NCI-H1092 treated with DMSO at 0.1 percent for 48 hours (cell line): ENCODE measurements around the gene ITGB5.
A peak's percentile ranks its signal among the peaks of the same experiment; 100 is the strongest.
"Not testable (repeated sequence)": the region's sequence is repeated elsewhere in the genome, so short reads cannot be mapped to it uniquely, and the experiment has no call there.

Experiments
- DNase-seq: peaks from one replicate; lab custom pipeline; 2025; lab: John Stamatoyannopoulos, UW

Gene ITGB5

DNA sequence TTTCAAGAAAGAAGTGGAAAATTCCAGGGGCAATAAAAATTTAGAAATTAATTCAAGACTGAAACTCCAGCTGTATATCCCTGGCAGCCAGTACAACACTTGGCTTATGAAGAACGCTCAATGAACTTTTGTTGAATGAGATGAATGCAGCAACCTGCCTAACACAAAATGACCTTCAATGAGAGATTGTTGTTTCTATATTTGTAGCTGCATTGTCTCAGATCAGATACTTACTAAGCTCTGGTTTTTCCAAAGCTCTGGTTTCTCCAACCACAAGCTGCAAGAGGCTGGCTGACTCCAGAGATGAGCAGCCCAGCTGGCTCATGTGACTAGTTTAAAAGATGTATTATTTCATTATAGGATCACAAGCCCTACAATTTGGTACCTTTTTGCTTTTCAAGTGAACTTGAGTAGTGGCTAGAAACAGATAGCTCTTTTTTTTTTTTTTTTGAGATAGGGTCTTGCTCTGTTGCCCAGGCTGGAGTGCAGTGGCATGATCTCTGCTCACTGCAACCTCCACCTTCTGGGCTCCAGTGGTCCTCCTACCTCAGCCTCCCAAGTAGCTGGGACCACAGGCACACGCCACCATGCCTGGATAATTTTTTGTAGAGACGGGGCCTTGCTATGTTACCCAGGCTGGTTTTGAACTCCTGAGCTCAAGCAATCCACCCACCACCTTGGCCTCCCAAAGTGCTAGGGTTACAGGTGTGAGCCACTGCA is 99.5 kb downstream of the ITGB5 start:
- DNase-seq = no peak

DNA sequence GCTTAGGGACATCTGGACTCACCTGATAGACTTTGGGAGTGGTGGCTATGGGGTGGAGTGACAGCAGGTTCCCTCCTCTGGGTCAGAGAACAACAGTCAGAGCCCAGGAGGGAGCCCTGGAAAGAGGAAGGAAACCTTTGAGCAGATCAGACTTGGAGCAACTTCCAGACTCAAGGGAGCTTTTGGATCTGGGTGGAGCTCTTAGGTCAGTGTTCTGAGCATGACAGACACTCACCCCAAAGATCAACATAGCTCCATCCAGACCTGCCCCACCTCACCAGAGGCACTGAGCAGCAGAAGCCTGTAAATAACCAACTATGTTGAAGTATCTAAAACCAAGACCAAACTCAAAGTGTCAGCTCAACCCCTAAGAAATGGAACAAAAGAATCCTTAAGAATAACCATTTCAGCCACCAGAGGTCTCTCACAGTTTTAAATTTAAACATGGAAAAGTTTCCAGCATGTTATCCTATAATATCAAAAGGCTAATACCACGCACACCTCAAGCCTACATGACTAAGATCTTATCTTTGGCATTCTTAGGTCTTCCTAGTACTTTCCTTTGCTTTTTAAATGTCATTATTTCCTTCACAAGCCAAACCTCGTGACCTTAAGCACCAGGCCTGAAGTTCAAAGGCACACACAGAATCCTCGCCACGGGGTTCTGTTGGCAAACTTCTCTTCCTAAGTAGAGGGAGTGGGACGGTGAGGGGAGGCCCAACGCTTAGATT is 100.5 kb downstream of the ITGB5 start:
- no peak for DNase-seq

DNA sequence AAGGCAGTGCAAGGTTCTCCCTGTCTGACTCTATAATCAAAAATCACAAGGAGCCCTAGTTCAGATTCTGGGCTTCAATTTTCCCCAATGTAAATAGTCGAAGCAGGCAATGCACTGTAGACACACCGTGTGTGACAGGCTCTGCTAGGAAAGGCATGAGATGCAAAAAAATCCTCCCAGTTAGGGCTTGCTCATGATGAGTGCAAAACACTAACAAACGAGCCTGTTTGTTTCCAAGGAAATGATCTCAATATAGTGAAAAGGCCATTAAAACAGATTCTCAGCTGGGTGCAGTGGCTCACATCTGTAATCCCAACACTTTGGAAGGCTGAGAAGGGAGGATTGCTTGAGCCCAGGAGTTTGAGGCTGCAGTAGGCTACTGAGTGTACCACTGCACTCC is 101.2 kb downstream of the ITGB5 start:
- no peak for DNase-seq

DNA sequence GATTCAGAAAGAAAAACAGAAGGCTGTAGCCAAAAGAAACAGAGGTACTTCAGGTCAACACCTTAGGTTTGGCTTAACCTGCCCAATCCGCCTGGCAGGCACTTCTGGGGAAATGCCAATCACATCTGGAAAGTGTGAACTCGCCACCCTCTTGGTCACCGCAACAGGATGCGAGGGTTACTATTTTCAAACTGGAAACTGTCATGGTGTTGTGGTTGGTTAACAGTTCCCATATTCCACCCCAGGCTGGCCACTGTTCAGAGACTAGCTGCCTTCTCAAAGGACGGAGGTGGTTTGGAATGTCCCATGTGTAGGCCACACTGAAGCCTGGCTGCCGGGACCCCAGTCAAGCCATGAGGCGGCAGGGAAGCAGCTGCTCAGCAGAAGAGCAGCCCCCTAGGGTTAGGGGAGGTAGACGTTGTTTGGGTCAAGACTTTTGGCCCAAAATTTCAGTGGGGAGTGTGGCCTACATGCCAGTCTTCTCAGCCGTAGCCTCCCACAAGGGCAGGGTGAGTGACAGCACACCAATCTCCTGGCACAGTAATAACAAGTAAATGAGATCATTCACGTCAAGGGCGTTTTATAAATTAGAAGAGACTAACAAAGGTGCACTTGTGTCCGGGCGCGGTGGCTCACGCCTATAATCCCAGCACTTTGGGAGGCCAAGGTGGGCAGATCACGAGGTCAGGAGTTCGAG is 102.3 kb downstream of the ITGB5 start:
- no peak for DNase-seq

DNA sequence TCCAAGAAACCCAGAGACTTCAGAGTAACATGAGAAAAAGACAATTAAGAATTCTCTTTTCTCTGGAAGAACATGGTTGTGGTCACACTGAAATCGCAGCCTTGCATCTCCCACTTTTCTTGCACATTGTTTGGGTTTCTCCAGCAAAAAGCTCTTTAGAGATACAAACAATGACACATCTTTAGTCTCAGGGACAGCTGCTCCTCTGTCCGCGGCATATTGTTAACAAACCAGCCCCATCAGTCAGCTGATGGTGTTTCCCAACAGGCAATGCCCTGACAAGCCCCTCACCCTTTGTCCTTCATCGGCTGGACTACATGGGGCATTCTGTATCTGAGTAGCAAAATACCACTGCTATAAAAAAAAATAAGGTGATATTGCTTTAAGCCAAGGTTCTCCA is 103.5 kb downstream of the ITGB5 start:
- DNase-seq = no peak

DNA sequence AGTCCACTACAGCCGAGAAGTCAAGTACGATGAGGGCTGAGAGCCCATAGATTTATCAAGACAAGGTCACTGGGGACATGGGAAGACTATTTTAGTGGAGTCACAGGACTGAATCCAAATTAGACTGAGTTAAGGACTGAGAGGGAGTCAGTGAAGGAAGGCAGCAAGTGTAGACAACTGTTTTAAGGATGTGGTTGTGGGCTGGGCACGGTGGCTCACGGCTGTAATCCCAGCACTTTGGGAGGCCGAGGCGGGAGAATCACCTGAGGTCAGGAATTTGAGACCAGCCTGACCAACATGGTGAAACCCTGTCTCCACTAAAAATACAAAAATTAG is 104.8 kb downstream of the ITGB5 start:
- DNase-seq = not testable (repeated sequence)

DNA sequence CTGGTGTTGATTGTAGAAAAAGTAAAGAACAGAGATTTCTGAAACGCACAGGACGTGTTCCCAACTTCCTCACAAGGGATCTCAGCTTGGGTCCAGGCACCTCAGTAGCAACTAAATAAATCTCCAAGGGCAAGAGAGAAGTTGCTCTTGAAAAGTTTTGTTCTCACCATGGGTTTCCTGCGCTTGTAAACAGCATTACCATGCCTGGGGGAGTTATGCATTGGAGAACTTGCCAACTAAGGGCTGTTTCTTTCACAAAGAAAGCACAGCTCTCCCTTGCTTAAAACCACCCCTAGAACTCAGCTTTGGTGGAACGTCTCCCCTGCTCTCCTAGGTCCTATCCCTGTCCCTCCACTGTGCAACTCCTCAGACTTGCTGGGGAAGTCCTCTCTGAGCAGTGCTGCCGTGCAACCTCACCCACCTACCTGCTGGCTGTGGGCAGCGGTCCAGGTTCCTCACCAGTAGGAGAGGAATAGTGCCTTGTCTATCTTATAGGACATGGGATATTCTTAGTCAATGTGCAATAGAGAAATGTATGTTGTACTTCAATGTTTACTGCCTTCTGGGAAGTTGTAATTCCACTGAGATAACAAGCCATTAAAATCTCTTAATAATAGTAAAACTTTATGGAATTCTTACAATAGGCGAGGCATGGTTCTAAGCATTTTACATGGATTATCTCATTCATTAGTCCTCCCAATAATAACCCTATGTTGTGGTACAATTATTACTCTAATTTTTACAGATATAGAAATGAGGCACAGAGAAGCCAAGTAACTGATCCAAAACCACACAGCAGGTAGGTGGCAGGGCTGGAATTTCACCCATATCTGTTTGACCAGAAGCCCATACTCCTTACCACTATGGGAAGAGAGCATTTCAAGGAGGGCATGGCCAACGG is 105.4 kb downstream of the ITGB5 start:
- no peak for DNase-seq

DNA sequence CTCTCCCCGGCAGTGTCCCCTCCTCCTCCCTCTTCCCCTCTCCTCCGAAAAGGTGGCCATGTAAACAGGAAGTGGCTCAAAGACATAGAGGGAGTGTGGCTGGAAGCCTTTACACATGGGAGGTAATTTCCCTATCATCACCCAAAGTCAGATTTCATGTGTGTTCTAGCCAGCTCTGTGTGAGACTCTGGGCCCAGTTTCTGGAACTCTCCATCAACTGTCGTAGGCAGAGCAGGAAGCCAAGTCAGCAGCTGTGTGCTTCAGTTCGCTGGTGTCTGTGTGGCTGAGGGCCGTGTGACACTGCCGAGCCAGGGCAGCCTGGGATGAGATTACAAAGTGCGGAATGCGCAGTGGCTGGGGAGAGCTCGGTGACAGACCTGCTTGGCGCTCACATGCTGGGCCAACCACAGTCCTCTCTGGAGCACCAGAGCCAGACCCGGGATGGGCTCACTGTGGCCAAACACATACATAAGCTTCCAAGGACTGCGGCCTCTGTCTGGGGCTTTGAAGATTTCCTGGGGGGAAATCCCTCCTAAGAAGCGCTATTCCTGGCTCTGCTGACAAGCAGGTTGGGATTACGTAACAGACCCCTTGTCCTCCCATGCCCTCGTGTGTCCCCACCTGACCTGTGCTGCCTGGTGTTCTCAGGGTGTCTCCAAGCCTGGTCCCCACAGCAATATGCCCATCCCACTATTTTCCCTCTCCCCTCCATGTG is 106.2 kb downstream of the ITGB5 start:
- DNase-seq = peak; percentile 4

DNA sequence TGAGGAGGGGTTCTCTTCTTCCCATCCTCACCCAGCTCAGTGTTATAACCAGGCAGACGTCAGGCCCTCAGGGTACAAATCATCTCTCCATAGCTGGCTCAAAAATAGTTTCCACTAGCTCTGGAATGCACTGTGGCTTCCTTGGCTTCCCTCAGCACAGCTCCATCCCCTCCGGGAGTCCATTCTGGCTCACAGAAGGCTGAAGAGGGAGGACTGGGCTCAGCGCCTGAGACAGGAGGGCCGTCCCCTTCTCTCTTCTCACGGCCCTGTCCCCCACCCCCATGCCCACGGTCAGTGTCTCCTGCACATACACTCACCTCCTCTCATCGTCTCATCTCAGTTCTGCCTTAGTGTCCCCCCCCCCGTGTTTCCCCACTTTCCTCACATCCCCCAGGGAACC is 106.8 kb downstream of the ITGB5 start:
- no peak for DNase-seq

DNA sequence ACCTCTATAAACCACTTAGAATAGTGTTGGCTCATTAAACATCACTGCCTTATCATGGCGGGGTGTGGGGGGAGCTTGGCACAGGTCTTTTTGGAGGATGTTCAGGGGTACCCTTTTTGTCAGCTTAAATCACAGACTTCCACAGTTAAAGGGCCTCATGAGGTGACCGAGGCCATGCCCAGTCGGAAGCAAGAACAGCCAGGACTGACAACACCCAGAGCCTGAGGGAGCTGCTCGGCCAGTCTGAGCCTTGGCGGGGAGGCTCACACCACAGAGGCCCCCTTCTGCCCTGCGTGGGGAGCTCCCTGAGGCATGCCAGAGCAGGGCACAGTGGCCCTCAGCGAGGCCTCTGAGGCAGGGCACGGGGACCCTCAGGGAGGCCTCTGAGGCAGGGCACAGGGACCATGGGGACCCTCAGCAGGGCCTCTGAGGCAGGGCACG is 107.4 kb downstream of the ITGB5 start:
- DNase-seq = no peak

DNA sequence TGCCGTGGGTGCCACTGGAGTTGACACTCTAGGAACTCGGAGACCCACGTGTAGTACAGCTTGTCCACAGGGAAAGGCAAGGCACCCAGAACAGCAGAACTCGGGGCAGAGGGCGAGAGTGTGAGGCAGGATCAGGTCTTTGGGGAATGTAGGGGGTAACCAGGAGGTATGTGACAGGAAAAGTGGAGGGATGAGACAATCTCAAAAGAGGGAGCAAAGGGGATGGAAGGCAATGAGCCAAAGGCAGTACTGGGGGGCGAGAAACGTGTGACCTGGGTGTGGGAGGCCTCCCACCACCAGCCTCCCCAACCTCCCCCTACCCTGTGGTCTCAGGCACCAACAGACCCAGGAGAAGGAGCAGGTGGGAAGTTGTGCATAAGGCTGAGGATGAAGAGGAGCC is 108.0 kb downstream of the ITGB5 start:
- no peak for DNase-seq

DNA sequence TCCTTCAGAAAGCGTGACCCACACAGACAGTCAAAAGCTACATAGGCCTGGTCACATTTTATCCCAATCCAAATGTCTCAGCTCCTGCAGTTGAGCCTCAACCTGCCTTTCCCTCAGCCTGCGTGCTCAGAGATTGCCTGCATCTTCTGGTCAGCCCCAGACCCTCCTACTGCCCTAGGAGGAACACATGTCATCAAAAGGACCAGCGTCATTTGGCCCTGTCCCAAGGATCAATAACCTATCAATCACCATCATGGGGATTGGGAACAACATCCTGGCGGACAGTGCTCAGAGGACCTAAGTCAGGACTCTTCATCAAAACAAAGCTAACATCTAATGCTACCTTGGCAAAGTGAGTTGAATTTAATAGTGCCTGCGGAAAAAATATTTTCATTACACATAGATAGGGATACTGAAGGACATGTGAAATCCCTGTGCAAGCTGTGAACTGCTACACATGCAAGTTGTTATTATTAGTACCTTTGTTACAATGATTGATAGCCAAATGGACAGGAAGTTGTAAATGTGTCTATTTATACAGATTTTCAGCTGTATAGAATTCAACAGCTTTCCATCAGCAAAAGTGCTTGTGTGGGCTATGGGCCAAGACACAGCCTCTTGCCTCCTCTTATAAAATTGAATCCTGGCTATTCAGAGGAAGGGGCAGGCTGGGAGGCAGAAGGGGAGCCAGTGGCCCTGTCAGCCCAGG is 109.2 kb downstream of the ITGB5 start:
- DNase-seq = peak; percentile 51

DNA sequence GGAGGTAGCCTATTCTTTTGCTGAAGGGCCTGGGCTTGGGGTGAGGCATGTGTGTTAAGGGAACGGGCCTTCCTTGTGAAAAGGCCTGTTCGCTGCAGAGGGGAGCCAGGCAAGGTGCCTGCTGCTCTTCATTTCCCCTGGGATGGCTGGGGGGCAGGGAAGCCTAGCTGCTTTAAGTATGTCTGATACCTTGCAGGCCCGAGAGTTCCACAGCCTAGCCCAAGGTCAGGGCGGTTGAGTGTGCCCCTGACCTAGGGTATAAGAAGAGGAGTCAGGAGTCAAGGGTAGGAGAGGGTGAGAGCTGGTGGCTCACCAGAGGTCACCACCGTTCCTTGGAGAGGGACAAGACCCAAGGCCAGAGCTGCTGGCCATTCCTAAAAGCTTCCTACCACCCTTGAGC is 110.3 kb downstream of the ITGB5 start:
- no peak for DNase-seq

DNA sequence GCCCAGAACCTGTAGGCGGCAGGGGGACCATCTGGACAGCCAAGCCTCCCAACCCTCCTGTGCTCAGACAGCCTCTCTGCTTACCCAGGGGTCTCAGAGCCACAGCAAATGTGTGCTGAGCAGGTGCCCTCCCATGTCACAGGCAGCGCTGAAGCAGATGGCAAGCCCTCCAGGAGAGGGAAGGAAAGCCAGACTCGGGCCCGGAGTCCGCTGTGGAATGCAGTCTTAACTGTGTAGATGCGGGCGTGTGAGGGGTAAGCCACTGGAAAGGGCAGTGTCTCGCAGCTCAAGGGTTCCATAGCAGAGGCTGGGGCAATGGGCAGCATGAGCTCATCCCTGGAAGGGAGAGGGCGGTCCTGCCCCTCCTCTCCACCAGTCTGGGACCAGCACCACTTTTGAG is 111.3 kb downstream of the ITGB5 start:
- no peak for DNase-seq

DNA sequence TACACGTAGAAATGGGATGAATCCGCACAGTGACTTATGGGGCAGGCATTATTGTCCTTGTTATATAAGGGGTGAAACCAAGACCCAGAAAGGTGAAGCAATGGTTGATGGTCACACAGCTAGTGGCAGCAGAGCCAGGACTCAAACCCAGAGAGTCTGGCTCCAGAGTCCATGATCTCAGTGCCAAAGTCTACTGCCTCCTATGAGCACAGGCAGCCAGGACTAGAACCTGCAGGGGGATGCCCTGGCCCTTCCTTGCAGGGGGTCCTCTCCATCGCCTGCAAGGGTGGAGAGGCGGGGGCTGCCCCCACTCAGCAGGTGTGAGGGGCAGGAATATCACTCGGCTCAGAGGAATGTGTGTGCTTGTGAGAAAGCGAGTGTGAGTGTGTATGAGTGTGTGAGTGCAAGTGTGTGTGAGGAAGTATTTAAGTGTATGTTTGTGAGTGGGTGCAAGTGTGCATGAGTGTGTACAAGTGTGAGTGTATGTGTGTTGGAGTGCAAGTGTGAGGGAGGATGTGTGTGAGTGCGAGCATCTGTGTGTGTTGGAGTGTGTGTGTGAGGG is 112.2 kb downstream of the ITGB5 start:
- no peak for DNase-seq

DNA sequence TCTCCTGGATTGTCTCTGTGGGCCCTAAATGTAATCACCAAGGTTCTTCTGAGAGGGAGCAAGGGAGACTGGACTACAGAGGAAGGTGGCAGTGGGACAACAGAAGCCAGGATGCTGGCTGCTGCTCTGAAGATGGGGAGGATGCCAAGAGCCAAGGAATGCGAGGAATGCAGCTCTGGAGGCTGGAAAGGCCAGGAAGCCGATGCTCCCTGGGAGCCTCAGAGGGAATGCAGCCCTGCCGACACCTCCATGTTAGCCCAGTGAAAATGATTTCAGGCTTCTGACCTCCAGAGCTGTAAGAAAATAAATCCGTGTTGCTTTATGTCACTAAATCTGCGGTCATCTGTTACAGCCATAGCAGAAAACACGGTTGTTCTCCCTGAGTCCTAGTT is 112.8 kb downstream of the ITGB5 start:
- DNase-seq = no peak

DNA sequence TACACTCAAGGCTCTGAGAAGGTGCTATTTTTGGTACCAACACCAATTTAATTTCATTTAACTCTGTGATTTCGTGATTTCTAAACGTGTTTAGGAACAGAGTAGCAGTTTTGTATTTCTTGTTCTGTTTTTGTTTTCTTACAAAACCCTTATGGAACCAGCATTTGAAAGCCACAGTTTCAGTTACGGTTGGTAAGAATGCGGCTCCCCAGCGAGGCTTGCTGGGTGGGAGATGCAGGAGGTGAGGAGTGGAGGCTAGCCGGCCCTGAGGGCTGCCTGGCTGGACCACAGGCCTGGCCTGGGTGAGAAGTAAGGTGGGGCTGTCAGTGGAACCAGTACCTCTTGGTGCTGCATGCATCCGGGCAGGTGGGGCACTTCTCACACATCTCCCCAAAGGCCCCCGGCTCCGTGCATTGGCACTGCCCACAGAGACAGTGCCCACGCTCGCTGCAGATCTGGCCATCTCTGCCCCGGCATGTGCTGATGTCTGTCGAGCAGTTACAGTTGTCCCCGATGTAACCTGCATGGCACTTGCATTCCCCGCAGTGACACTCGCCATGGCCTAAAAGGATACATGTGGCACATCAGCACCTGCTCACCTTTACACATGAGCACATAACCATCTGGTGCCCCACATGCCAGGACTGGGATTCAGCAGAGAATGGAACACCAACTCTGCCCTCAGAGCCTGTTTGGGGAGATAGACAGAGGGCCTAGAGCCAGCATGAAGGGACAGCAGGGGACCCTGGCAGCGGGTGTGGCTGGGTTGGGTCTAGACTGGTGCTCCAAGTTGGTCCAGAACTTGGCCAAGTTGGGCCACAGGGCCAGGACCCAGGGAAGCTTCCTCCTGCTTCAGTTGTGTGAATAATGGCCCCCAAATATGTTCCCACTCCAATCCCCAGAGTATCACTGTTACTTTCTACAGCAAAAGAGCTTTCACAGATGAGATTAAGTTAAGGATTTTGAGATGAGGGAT is 113.5 kb downstream of the ITGB5 start:
- DNase-seq = no peak

DNA sequence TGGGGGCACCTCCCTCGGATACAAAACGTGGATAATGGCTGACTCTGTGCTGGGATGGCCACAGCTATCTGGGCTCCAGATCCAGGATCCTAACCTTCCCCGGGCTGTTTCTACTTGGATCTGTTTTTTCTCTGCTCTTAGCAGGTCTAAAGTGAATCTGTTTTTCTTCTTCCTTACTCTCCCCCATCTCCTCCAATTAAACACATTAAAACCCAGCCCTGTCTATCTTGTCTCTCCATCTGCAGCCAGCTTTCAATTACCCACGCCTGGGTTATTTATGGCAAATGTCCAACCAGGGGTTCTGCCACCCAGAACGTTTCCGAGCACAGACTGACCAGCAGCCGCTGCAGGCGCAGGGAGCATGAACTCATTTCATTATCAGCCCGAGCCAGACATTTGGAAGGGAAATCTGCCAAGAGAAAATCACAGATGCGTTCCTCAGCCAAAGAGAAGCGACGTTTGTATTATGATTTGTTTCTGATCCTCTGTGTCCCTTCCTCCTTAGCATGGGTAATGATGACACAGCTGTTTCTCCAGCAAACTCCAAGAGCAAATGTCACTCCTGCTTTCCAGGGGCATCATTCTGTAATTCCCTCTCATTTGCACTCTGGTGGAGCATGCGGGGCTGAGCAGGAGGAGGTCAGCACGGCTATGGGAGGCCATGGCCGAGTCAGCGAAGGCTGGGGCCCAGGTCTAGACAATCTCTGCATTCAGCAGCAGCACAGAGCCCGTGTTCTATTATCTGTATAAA is 114.9 kb downstream of the ITGB5 start:
- DNase-seq = peak; percentile 62

DNA sequence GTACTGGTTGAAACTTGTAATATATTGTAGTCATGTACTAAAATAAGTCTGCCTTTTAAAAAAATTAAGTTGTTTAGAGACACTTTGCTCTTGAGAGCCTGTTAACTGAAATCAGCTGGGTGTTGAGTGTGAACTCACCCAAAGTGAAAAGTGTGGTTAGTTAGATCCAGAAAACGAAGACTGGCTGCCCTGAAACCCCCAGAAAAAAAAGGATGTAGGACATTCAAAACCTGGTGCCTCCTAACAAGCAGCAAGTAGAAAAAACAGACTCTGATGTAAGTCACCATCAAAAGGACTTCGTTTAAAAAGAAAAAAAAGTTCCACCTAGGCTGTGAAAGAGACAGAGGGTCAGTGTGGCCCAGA is 116.1 kb downstream of the ITGB5 start:
- DNase-seq = no peak
